ENCODE results near the gene LRRC4C.

DNA sequence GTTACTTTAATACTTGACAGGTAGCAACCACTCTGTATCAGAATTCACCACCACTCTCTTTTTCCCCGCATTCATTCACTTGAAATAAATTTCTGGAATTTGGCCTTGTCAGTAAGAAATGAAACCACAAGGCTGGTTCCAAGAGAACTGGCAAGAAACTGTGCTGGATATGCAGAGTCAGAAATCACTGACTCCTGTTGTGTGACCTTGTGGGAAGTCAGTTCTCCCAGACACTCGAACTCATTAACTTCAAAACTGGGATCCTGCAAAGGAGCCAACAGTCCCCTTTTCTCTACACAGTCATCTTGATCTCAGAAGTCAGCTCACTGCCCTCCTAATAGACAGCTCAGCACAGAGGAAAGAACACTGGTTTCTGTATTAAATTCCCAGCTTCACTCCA, 142.7 kb downstream of the LRRC4C start:
- TF ChIP-seq POLR2A (IDR thresholded peaks at IDR 0.05; ENCODE audit: low read depth, low read length) = no peak
- TF ChIP-seq, protein P1, sequence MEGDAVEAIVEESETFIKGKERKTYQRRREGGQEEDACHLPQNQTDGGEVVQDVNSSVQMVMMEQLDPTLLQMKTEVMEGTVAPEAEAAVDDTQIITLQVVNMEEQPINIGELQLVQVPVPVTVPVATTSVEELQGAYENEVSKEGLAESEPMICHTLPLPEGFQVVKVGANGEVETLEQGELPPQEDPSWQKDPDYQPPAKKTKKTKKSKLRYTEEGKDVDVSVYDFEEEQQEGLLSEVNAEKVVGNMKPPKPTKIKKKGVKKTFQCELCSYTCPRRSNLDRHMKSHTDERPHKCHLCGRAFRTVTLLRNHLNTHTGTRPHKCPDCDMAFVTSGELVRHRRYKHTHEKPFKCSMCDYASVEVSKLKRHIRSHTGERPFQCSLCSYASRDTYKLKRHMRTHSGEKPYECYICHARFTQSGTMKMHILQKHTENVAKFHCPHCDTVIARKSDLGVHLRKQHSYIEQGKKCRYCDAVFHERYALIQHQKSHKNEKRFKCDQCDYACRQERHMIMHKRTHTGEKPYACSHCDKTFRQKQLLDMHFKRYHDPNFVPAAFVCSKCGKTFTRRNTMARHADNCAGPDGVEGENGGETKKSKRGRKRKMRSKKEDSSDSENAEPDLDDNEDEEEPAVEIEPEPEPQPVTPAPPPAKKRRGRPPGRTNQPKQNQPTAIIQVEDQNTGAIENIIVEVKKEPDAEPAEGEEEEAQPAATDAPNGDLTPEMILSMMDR (IDR thresholded peaks at IDR 0.05; ENCODE audit: extremely low read depth in 1 of 2, insufficient read depth in 1 of 2, low read depth in 1 of 2, low read length in 2 of 2) = no peak
- no peak for TF ChIP-seq POLR2AphosphoS5 (IDR thresholded peaks at IDR 0.05; ENCODE audit: insufficient read depth, low read depth, low read length)
- TF ChIP-seq EZH2 (IDR thresholded peaks at IDR 0.05; ENCODE audit: borderline replicate concordance, low read depth, low read length, severe bottlenecking) = no peak
- TF ChIP-seq, protein P2, sequence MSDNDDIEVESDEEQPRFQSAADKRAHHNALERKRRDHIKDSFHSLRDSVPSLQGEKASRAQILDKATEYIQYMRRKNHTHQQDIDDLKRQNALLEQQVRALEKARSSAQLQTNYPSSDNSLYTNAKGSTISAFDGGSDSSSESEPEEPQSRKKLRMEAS (IDR thresholded peaks at IDR 0.05; ENCODE audit: insufficient read depth, insufficient read length) = no peak
- no peak for TF ChIP-seq GATA2 (IDR thresholded peaks at IDR 0.05; ENCODE audit: insufficient read depth, insufficient read length, low read depth, low read length)

Measured in endothelial cell of umbilical vein (primary cell).